Uterus (tissue), 4 donors: ENCODE data around the gene SLK. TPM values are rescaled to one million over a fixed set of nuclear protein-coding genes. Genes with fewer than 3 reads are reported as not detected.

Experiments used
- DNase-seq, 2 donors: peaks; one replicate each; pipeline ENCODE4 v3.0.0-alpha.2; 2019 to 2020
- H3K27ac ChIP-seq, 2 donors: fragments of 200-600 bp; sonication (generic); 1 replicate in 1 of 2; 2 replicates in 1 of 2; pipeline ENCODE4 v1.5.1; 2016 to 2018
- H3K27me3 ChIP-seq, 2 donors: fragments of 200-600 bp; sonication (generic); one replicate each; pipeline ENCODE4 v1.5.1; 2018 to 2019; ENCODE audit warnings: control low read depth in 1 of 2
- H3K36me3 ChIP-seq, 2 donors: fragments of 200-600 bp; sonication (generic); one replicate each; pipeline ENCODE4 v1.5.1; 2019; ENCODE audit warnings: control low read depth in 1 of 2
- H3K4me1 ChIP-seq, 2 donors: fragments of 200-600 bp; sonication (generic); one replicate each; pipeline ENCODE4 v1.5.1; 2018 to 2019; ENCODE audit warnings: control low read depth in 1 of 2
- H3K4me3 ChIP-seq, 2 donors: fragments of 200-600 bp; sonication (generic); 1 replicate in 1 of 2; 2 replicates in 1 of 2; pipeline ENCODE4 v1.5.1; 2018 to 2019; ENCODE audit warnings: mild to moderate bottlenecking in 1 of 2
- H3K9me3 ChIP-seq, 2 donors: fragments of 200-600 bp; sonication (generic); one replicate each; pipeline ENCODE4 v1.5.1; 2019; ENCODE audit warnings: control low read depth in 1 of 2
- POLR2A ChIP-seq, 2 donors: fragments of 450-650 bp; IDR thresholded peaks; one replicate each; pipeline ENCODE4 v1.6.1; 2016; ENCODE audit warnings: antibody characterized with exemption in 2 of 2, mild to moderate bottlenecking in 1 of 2, moderate library complexity in 1 of 2
- intact Hi-C: fragments of 100-400 bp; cut with DNase I; formaldehyde crosslinking; loops from one replicate; pipeline ENCODE4 v1.15.1; 2023; ENCODE audit warnings: low total_unique reads
- total RNA-seq, 4 donors: library from RNA; depleted of rRNA in 3 of 4; stranded (reverse); fragments of >200 nt in 3 of 4; gene quantifications; one replicate each; pipeline versions ENCODE4 v1.1.0 to v1.2.4, GENCODE V29; 2014 to 2023
- TF ChIP-seq, protein P1 (sequence below), 4 experiments: fragments of 200-600 bp in 2 of 4; fragments of 450-650 bp in 2 of 4; sonication (generic) in 2 of 4; IDR thresholded peaks; one replicate each; pipeline ENCODE4 v1.5.1; 2016 to 2019; ENCODE audit warnings: antibody characterized with exemption in 4 of 4, mild to moderate bottlenecking in 2 of 4, moderate library complexity in 1 of 4
- donor health status: DM: yes; HTN: yes; CAD: no.

The SLK gene
- total RNA-seq, 4 donors from 2014 or later: 30.9 to 78.7 (median 52.1) TPM

- H3K36me3 ChIP-seq: no peaks in the 10 kb centered on the region
- DNase-seq: no peak
- H3K4me1 ChIP-seq: no peaks in the 10 kb centered on the region
- H3K4me3 ChIP-seq: no peak overlapping the region
- TF ChIP-seq POLR2A (IDR thresholded peaks at IDR 0.05): no peak
- no peaks in the 10 kb centered on the region for H3K27me3 ChIP-seq
- no peaks in the 10 kb centered on the region for H3K9me3 ChIP-seq
- no peak overlapping the region for H3K27ac ChIP-seq
- intact Hi-C loops: no loop called here
Measured at GRCh38 chr10:104026762-104027161, 59.8 kb downstream of the SLK start.

DNA sequence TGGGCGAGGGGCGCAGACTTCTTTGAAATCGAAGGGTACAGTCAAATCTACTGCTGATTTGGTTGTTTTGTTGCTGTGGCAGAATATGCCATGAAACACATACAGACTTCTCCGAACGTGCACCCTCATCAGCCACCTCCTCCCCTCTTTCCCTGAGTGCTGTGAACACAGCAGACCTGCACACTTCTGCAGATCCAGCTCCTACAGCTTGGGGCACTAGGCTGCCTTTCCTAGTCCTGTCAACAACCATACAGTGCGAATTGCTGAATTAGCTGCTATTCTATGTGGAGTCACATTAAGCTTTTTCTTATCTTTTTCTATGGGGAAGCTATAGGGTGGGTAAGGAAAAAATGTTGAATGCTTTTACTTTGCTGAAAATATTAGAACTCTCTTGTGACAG lies 61.2 kb downstream of the SLK start:
- Histone ChIP-seq H3K4me3 (no peak overlapping the region), H3K9me3 (no peaks in the 10 kb centered on the region), H3K36me3 (no peaks in the 10 kb centered on the region), H3K27ac (no peak overlapping the region), H3K27me3 (no peaks in the 10 kb centered on the region), H3K4me1 (no peaks in the 10 kb centered on the region)
- TF ChIP-seq, protein P1, sequence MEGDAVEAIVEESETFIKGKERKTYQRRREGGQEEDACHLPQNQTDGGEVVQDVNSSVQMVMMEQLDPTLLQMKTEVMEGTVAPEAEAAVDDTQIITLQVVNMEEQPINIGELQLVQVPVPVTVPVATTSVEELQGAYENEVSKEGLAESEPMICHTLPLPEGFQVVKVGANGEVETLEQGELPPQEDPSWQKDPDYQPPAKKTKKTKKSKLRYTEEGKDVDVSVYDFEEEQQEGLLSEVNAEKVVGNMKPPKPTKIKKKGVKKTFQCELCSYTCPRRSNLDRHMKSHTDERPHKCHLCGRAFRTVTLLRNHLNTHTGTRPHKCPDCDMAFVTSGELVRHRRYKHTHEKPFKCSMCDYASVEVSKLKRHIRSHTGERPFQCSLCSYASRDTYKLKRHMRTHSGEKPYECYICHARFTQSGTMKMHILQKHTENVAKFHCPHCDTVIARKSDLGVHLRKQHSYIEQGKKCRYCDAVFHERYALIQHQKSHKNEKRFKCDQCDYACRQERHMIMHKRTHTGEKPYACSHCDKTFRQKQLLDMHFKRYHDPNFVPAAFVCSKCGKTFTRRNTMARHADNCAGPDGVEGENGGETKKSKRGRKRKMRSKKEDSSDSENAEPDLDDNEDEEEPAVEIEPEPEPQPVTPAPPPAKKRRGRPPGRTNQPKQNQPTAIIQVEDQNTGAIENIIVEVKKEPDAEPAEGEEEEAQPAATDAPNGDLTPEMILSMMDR (IDR thresholded peaks at IDR 0.05): peak in 1 of 4 experiments; percentile 19
- TF ChIP-seq POLR2A (IDR thresholded peaks at IDR 0.05): no peak
- no peak for DNase-seq
- intact Hi-C loops: no loop called here

GRCh38 chr10:104028823-104029520 lies 62.0 kb downstream of the SLK start:
- no peak for TF ChIP-seq POLR2A (IDR thresholded peaks at IDR 0.05)
- TF ChIP-seq, protein P1 (IDR thresholded peaks at IDR 0.05): no peak
- H3K27me3 ChIP-seq: no peaks in the 10 kb centered on the region
- intact Hi-C loops: no loop called here
- H3K36me3 ChIP-seq: no peaks in the 10 kb centered on the region
- H3K27ac ChIP-seq: no peak overlapping the region
- no peak for DNase-seq
- no peak overlapping the region for H3K4me3 ChIP-seq
- H3K9me3 ChIP-seq: no peaks in the 10 kb centered on the region
- no peaks in the 10 kb centered on the region for H3K4me1 ChIP-seq

- intact Hi-C loops: no loop called here
- TF ChIP-seq POLR2A (IDR thresholded peaks at IDR 0.05): no peak
- TF ChIP-seq, protein P1 (IDR thresholded peaks at IDR 0.05): no peak
- H3K36me3 ChIP-seq: no peaks in the 10 kb centered on the region
- H3K4me1 ChIP-seq: no peaks in the 10 kb centered on the region
- H3K4me3 ChIP-seq: no peak overlapping the region
- H3K9me3 ChIP-seq: no peaks in the 10 kb centered on the region
- no peak overlapping the region for H3K27ac ChIP-seq
- no peaks in the 10 kb centered on the region for H3K27me3 ChIP-seq
- DNase-seq: peak; percentile 45 to 73
Measured at GRCh38 chr10:104029521-104029860, 62.6 kb downstream of the SLK start.

GRCh38 chr10:104031631-104032030 lies 64.7 kb downstream of the SLK start:
- Histone ChIP-seq H3K4me3 (no peak overlapping the region), H3K36me3 (no peaks in the 10 kb centered on the region), H3K27ac (no peak overlapping the region), H3K4me1 (no peaks in the 10 kb centered on the region), H3K9me3 (no peaks in the 10 kb centered on the region), H3K27me3 (no peaks in the 10 kb centered on the region)
- TF ChIP-seq, protein P1 (IDR thresholded peaks at IDR 0.05): no peak
- no peak for TF ChIP-seq POLR2A (IDR thresholded peaks at IDR 0.05)
- DNase-seq: no peak
- intact Hi-C loops: no loop called here
